T-cell (primary cell): Measurements from ENCODE around the gene VMA21. TPM values are rescaled to one million over a fixed set of nuclear protein-coding genes. Genes with fewer than 3 reads are reported as not detected.
A peak's percentile ranks its signal among the peaks of the same experiment; 100 is the strongest.

ENCODE experiments used
- ATAC-seq, 4 experiments: fragments of 200-7000 bp in 3 of 4; fragments of 150-1000 bp in 1 of 4; cut with Tn5 transposase; replicated peaks in 1 of 4; 1 replicate in 3 of 4; 2 replicates in 1 of 4; pipeline ENCODE4 v1.10.0; 2021; ENCODE audit warnings: moderate library complexity in 3 of 4, mild to moderate bottlenecking in 2 of 4, moderate number of reproducible peaks in 1 of 4
- CTCF ChIA-PET, 2 donors: fragments of 300-600 bp; sonication (Branson Sonifier 250); formaldehyde crosslinking; loops; one replicate each; lab custom pipeline; 2022; ENCODE audit warnings: antibody characterized with exemption in 2 of 2; lab: Charles Lee
- POLR2A ChIA-PET, 2 donors: fragments of 300-600 bp; sonication (Branson Sonifier 250); formaldehyde crosslinking; loops; one replicate each; lab custom pipeline; 2022; ENCODE audit warnings: antibody characterized with exemption in 2 of 2; lab: Charles Lee
- DNase-seq, 35 experiments: peaks; one replicate each; pipeline versions ENCODE4 v3.0.0 to v3.0.0-alpha.2; 2013 to 2023
- H3K27ac ChIP-seq: one replicate; pipeline ENCODE4 v1.5.1; 2013; ENCODE audit warnings: low read length
- H3K27me3 ChIP-seq, 2 experiments: replicated peaks in 1 of 2; 1 replicate in 1 of 2; 2 replicates in 1 of 2; pipeline versions ENCODE4 v1.6.1 to v1.7.0; 2013; ENCODE audit warnings: low read length in 1 of 2, mixed read lengths in 1 of 2; ENCODE audit not compliant: control insufficient read depth in 2 of 2, insufficient read depth in 2 of 2; ENCODE audit errors: extremely low read depth in 1 of 2
- H3K36me3 ChIP-seq, 2 donors: 1 replicate in 1 of 2; 2 replicates in 1 of 2; pipeline versions ENCODE4 v1.6.1 to v1.7.0; 2013; ENCODE audit warnings: low read length in 1 of 2; ENCODE audit not compliant: control insufficient read depth in 2 of 2, insufficient read depth in 1 of 2; ENCODE audit errors: extremely low read depth in 1 of 2
- H3K4me1 ChIP-seq, 2 experiments: 1 replicate in 1 of 2; 2 replicates in 1 of 2; pipeline versions ENCODE4 v1.6.1 to v1.7.0; 2013; ENCODE audit warnings: low read length in 2 of 2, mixed read lengths in 1 of 2; ENCODE audit not compliant: insufficient read depth in 2 of 2, control insufficient read depth in 1 of 2; ENCODE audit errors: extremely low read depth in 1 of 2
- H3K4me3 ChIP-seq, 2 donors: 1 replicate in 1 of 2; 2 replicates in 1 of 2; pipeline versions ENCODE4 v1.5.1 to v1.7.0; 2013; ENCODE audit warnings: mild to moderate bottlenecking in 2 of 2, low read length in 1 of 2, moderate library complexity in 1 of 2; ENCODE audit not compliant: control insufficient read depth in 1 of 2; ENCODE audit errors: extremely low read depth in 1 of 2
- H3K9me3 ChIP-seq: 2 replicates; pipeline ENCODE4 v1.7.0; 2013
- H3K27ac Mint-ChIP-seq, 2 donors: one replicate each; pipeline ENCODE4 v1.8.0; 2020 to 2021; ENCODE audit warnings: mild to moderate bottlenecking in 2 of 2, mixed read lengths in 2 of 2
- H3K27me3 Mint-ChIP-seq, 2 donors: one replicate each; pipeline ENCODE4 v1.8.0; 2021 to 2022; ENCODE audit warnings: mixed read lengths in 2 of 2
- H3K36me3 Mint-ChIP-seq: one replicate; pipeline ENCODE4 v1.8.0; 2021; ENCODE audit warnings: mixed read lengths
- H3K4me1 Mint-ChIP-seq, 3 donors: one replicate each; pipeline ENCODE4 v1.8.0; 2020 to 2022; ENCODE audit warnings: mixed read lengths in 3 of 3, mild to moderate bottlenecking in 1 of 3
- H3K4me3 Mint-ChIP-seq, 3 donors: one replicate each; pipeline ENCODE4 v1.8.0; 2020 to 2022; ENCODE audit warnings: mild to moderate bottlenecking in 3 of 3, mixed read lengths in 3 of 3, moderate library complexity in 3 of 3
- H3K9me3 Mint-ChIP-seq, 3 donors: one replicate each; pipeline ENCODE4 v1.8.0; 2020 to 2022; ENCODE audit warnings: mixed read lengths in 3 of 3
- WGBS: methylation state at CpG from one replicate; pipeline ENCODE4 v1.1.5; 2013; ENCODE audit warnings: missing lambda C conversion rate; ENCODE audit not compliant: insufficient coverage; 5-methylcytosine and 5-hydroxymethylcytosine counted together
- total RNA-seq, 35 experiments: library from RNA in 6 of 35; stranded (reverse) in 6 of 35; fragments of 120-200 nt in 1 of 35; gene quantifications; one replicate each; pipeline versions ENCODE4 v1.2.1 to v1.2.4 and lab custom pipeline; 2013 to 2026

VMA21 gene
- total RNA-seq, 5 donors from 2014 or later (not counting 1 experiment from before 2014, with no cell fraction given): 22.8 to 28.2 (median 24.3) TPM

DNA sequence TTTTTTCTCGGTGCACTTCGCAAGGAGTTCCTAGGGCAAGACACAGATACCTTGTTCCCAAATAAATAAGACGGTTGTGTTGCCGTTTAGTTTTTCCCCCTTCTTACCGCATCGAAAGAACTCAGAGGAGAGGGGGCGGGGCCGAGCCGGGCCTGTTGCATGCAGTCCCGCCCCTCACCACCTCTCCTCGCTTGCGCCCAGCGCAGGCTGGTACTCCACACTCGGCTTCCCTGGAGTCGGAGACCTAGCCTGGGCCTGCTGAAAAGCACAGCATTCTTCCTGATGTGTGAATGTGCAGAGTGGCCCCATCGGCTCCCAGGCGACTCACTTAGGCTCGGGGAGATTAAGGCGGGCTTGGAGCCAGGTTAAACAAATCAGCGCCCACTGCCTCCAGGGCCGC, 26.1 kb upstream of the VMA21 start:
- ChIA-PET POLR2A (no interaction called here), CTCF (no interaction called here)
- 70% methylated on average over 7 of the region's 21 CpGs for WGBS

GRCh38 chrX:151384807-151385206, 12.2 kb upstream of the VMA21 start:
- no peak for DNase-seq
- H3K4me1 Mint-ChIP-seq: peaks cover 5 to 14% (median 6%) of the 10 kb centered on the region in 3 donors

More for the DNA sequence above, 26.1 kb upstream of the VMA21 start:
- H3K27me3 ChIP-seq: peaks cover 2 to 9% of the 10 kb centered on the region in 2 experiments
- Mint-ChIP-seq H3K36me3 (no peaks in the 10 kb centered on the region), H3K27ac (no peak overlapping the region), H3K27me3 (peaks cover 16 to 41% of the 10 kb centered on the region in 2 donors), H3K4me1 (no peaks in the 10 kb centered on the region), H3K9me3 (no peaks in the 10 kb centered on the region), H3K4me3 (no peak overlapping the region)
- H3K27ac ChIP-seq: no peak overlapping the region
- no peak for ATAC-seq
- H3K4me1 ChIP-seq: no peaks in the 10 kb centered on the region
- peak overlapping the region in 1 of 2 donors; percentile 6 for H3K4me3 ChIP-seq
- no peaks in the 10 kb centered on the region for H3K36me3 ChIP-seq
- DNase-seq: peak in 5 of 35 experiments; percentile 7 to 18 (median 9)
- no peaks in the 10 kb centered on the region for H3K9me3 ChIP-seq

GRCh38 chrX:151386838-151387459, 10.1 kb upstream of the VMA21 start:
- no peaks in the 10 kb centered on the region for H3K36me3 ChIP-seq
- H3K9me3 ChIP-seq: no peaks in the 10 kb centered on the region
- no peak overlapping the region for H3K27ac ChIP-seq
- Mint-ChIP-seq H3K36me3 (no peaks in the 10 kb centered on the region), H3K27ac (no peak overlapping the region), H3K9me3 (no peaks in the 10 kb centered on the region), H3K27me3 (peaks cover 0 to 4% of the 10 kb centered on the region in 2 donors), H3K4me3 (no peak overlapping the region), H3K4me1 (peaks cover 5 to 19% (median 10%) of the 10 kb centered on the region in 3 donors)
- peaks cover 0 to 3% of the 10 kb centered on the region in 2 experiments for H3K4me1 ChIP-seq
- H3K27me3 ChIP-seq: no peaks in the 10 kb centered on the region
- ATAC-seq (no peak), DNase-seq (no peak)
- whole genome bisulfite sequencing: no CpG with 5 or more reads among the region's 3 CpGs
- no peak overlapping the region for H3K4me3 ChIP-seq
- ChIA-PET POLR2A (no interaction called here), CTCF (interaction anchor here in 1 of 2 donors (0.6 kb wide), 1 partner anchor 13 kb away, joined by 3 read pairs; no protein-coding TSS in a partner anchor)

More at GRCh38 chrX:151384807-151385206, 12.2 kb upstream of the VMA21 start:
- Histone ChIP-seq H3K27me3 (no peaks in the 10 kb centered on the region), H3K36me3 (no peaks in the 10 kb centered on the region), H3K4me1 (no peaks in the 10 kb centered on the region), H3K4me3 (no peak overlapping the region), H3K9me3 (no peaks in the 10 kb centered on the region), H3K27ac (no peak overlapping the region)
- ATAC-seq: no peak
- Mint-ChIP-seq H3K27me3 (peaks cover 0 to 4% of the 10 kb centered on the region in 2 donors), H3K9me3 (no peaks in the 10 kb centered on the region), H3K27ac (no peak overlapping the region), H3K4me3 (no peak overlapping the region), H3K36me3 (no peaks in the 10 kb centered on the region)
- WGBS: 70% methylated on average over 4 of the region's 7 CpGs
- CTCF ChIA-PET: no interaction called here
- POLR2A ChIA-PET: no interaction called here

DNA sequence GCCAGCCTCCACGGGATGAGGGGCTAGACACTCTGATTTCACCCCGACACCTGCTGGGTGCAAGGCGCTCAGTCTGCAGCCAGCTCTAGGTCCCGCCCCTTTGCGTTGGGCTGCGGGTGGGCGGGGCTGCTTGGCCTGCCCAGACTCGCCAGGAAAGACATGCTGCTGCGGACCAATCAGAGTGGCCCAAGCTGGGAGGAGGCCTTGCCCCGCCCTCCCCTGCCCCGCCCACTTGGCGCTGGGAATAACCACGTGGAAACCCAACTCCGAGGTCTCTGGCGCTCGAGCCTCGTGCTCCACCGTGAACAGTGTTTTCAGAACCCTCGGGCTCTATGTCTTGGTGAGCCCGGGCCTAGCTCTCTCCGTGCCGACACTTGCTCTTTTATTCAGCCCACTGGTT, 5.3 kb upstream of the VMA21 start:
- H3K36me3 ChIP-seq: no peaks in the 10 kb centered on the region
- Mint-ChIP-seq H3K27ac (no peak overlapping the region), H3K27me3 (no peaks in the 10 kb centered on the region), H3K4me3 (no peak overlapping the region), H3K36me3 (no peaks in the 10 kb centered on the region), H3K4me1 (peaks cover 29 to 51% (median 37%) of the 10 kb centered on the region in 3 donors), H3K9me3 (no peaks in the 10 kb centered on the region)
- H3K27me3 ChIP-seq: no peaks in the 10 kb centered on the region
- H3K27ac ChIP-seq: no peak overlapping the region
- peaks cover 12 to 47% of the 10 kb centered on the region in 2 experiments for H3K4me1 ChIP-seq
- WGBS: 97% methylated on average over 13 of the region's 22 CpGs
- H3K9me3 ChIP-seq: no peaks in the 10 kb centered on the region
- no peak for DNase-seq
- ChIA-PET CTCF (interaction anchor here (0.6 to 0.7 kb wide), 2 partner anchors 11 to 31 kb away, joined by 3 to 6 read pairs; no protein-coding TSS in a partner anchor), POLR2A (no interaction called here)
- no peak overlapping the region for H3K4me3 ChIP-seq
- ATAC-seq: no peak

DNA sequence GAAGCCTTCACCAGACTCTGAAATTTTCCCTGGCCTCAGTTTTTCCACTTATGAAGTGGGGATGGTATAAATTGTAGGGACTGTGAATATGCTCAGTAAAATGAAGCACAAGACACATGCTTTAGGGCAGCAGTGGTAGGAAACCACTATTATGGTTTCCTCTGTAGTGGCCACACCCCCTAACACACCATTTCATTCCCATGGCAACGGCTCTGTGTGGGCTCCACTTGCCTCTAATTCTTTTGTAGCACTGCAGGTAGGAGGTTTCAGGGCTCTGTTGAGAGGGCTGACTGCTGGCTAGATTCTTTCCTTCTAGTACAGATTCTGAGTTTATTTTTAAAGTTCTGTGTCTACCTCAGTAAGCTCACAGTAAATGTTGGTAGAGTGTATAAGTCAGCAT, 3.5 kb upstream of the VMA21 start:
- CTCF ChIA-PET: no interaction called here
- Mint-ChIP-seq H3K27me3 (no peaks in the 10 kb centered on the region), H3K36me3 (no peaks in the 10 kb centered on the region), H3K27ac (peak overlapping the region; percentile 83 to 90), H3K4me1 (peaks cover 33 to 61% (median 45%) of the 10 kb centered on the region in 3 donors), H3K9me3 (no peaks in the 10 kb centered on the region), H3K4me3 (peak overlapping the region; percentile 17 to 75 (median 51))
- H3K4me3 ChIP-seq: no peak overlapping the region
- peaks cover 12 to 54% of the 10 kb centered on the region in 2 experiments for H3K4me1 ChIP-seq
- H3K27me3 ChIP-seq: no peaks in the 10 kb centered on the region
- no peaks in the 10 kb centered on the region for H3K9me3 ChIP-seq
- ATAC-seq: peak; percentile 55 to 78 (median 62)
- H3K27ac ChIP-seq: peak overlapping the region; percentile 62
- POLR2A ChIA-PET: no interaction called here
- DNase-seq: peak in 33 of 35 experiments; percentile 34 to 84 (median 67)
- no peaks in the 10 kb centered on the region for H3K36me3 ChIP-seq
- no CpG with 5 or more reads among the region's 1 CpG for WGBS

GRCh38 chrX:151396042-151396824, 773 bp upstream of the VMA21 start:
- no peaks in the 10 kb centered on the region for H3K27me3 ChIP-seq
- POLR2A ChIA-PET: interaction anchor here in 1 of 2 donors (0.7 kb wide), 1 partner anchor 621 kb away, joined by 3 read pairs; no protein-coding TSS in a partner anchor
- 0% methylated on average over 6 of the region's 20 CpGs for WGBS
- ATAC-seq (peak; percentile 20 to 28 (median 26)), DNase-seq (peak in 31 of 35 experiments; percentile 5 to 57 (median 27))
- CTCF ChIA-PET: interaction anchor here (0.5 to 0.6 kb wide), 3 partner anchors 33 to 36 kb away, joined by 3 to 14 read pairs (median 3); no protein-coding TSS in a partner anchor
- H3K4me3 ChIP-seq: peak overlapping the region; percentile 66 to 67
- H3K36me3 Mint-ChIP-seq: no peaks in the 10 kb centered on the region
- no peaks in the 10 kb centered on the region for H3K27me3 Mint-ChIP-seq
- peaks cover 43 to 68% (median 63%) of the 10 kb centered on the region in 3 donors for H3K4me1 Mint-ChIP-seq
- peaks cover 23 to 54% of the 10 kb centered on the region in 2 experiments for H3K4me1 ChIP-seq
- peak overlapping the region; percentile 97 for H3K27ac ChIP-seq
- peak overlapping the region; percentile 94 to 97 for H3K27ac Mint-ChIP-seq
- H3K4me3 Mint-ChIP-seq: peak overlapping the region; percentile 69 to 85 (median 84)
- no peaks in the 10 kb centered on the region for H3K36me3 ChIP-seq
- H3K9me3 Mint-ChIP-seq: no peaks in the 10 kb centered on the region
- no peaks in the 10 kb centered on the region for H3K9me3 ChIP-seq
